AG04450 (cell line): ENCODE results near the gene STX2. TPM values are rescaled to one million over a fixed set of nuclear protein-coding genes. Genes with fewer than 3 reads are reported as not detected.
"Not testable (repeated sequence)": the region's sequence is repeated elsewhere in the genome, so short reads cannot be mapped to it uniquely, and the experiment has no call there.

Source experiments
- CTCF ChIA-PET: fragments of 300-600, 350-600 bp; formaldehyde crosslinking; extraction: SDS; loops from one replicate; lab custom pipeline; 2022; ENCODE audit warnings: antibody characterized with exemption, inconsistent platforms; lab: Charles Lee
- POLR2A ChIA-PET: fragments of 350-600 bp; formaldehyde crosslinking; extraction: SDS; loops from one replicate; lab custom pipeline; 2021; ENCODE audit warnings: antibody characterized with exemption, inconsistent platforms; lab: Yijun Ruan, JAX
- DNase-seq: peaks from one replicate; pipeline ENCODE4 v3.0.0-alpha.2; 2011; ENCODE audit warnings: low read depth, low spot score
- H3K27ac ChIP-seq: one replicate; pipeline ENCODE4 v1.5.1; 2012; ENCODE audit warnings: low read depth, low read length, control low read depth
- H3K27me3 ChIP-seq: one replicate; pipeline ENCODE4 v1.6.0; 2012; ENCODE audit warnings: low read length; ENCODE audit not compliant: control insufficient read depth, insufficient read depth
- H3K4me3 ChIP-seq: 2 replicates; pipeline ENCODE4 v1.5.1; 2011; ENCODE audit warnings: mild to moderate bottlenecking, low read depth, low read length, control low read depth
- H3K9me3 ChIP-seq: 2 replicates; pipeline ENCODE4 v1.5.1; 2012; ENCODE audit warnings: low read length; ENCODE audit not compliant: control insufficient read depth, insufficient read depth
- CTCF ChIP-seq: IDR thresholded peaks from 2 replicates; pipeline ENCODE4 v1.5.1; 2011; ENCODE audit warnings: low read depth, low read length, control low read depth, inconsistent platforms
- polyA plus RNA-seq: library from polyadenylated mRNA; depleted of rRNA; stranded (reverse); fragments of >200 nt; gene quantifications from 2 replicates; pipeline ENCODE4 v1.2.3, GENCODE V29; 2011

STX2 gene
- polyA plus RNA-seq, 1 experiment, result 42.8 TPM

GRCh38 chr12:130858084-130858483 lies 19.0 kb upstream of the STX2 start:
- Histone ChIP-seq H3K27ac (no peak overlapping the region), H3K4me3 (no peak overlapping the region), H3K9me3 (no peaks in the 10 kb centered on the region; the same call in 1 of the 2 replicates), H3K27me3 (peaks cover 4% of the 10 kb centered on the region)
- POLR2A ChIA-PET, result no interaction called here
- no peak for TF ChIP-seq CTCF
- no peak for DNase-seq
- CTCF ChIA-PET, result no interaction called here

GRCh38 chr12:130856088-130856487 lies 17.0 kb upstream of the STX2 start:
- no peak for DNase-seq
- peaks cover 2% of the 10 kb centered on the region; the same call in 1 of the 2 replicates for H3K9me3 ChIP-seq
- peaks cover 7% of the 10 kb centered on the region for H3K27me3 ChIP-seq
- no peak overlapping the region for H3K4me3 ChIP-seq
- TF ChIP-seq CTCF, result no peak
- POLR2A ChIA-PET, result no interaction called here
- CTCF ChIA-PET, result no interaction called here
- H3K27ac ChIP-seq, result no peak overlapping the region

- CTCF ChIA-PET, result no interaction called here
- H3K27me3 ChIP-seq, result peaks cover 7% of the 10 kb centered on the region
- H3K4me3 ChIP-seq, result no peak overlapping the region
- H3K9me3 ChIP-seq, result peaks cover 2% of the 10 kb centered on the region; the same call in 1 of the 2 replicates
- TF ChIP-seq CTCF, result no peak
- no peak for DNase-seq
- H3K27ac ChIP-seq, result no peak overlapping the region
- POLR2A ChIA-PET, result no interaction called here
Measured at GRCh38 chr12:130850418-130851021, 11.5 kb upstream of the STX2 start.

- CTCF ChIA-PET, result interaction anchor here (1.7 kb wide), 1 partner anchor 11 kb away, joined by 7 read pairs; the partner anchor contains the start of gene STX2
- POLR2A ChIA-PET, result no interaction called here
- H3K9me3 ChIP-seq, result peaks cover 2% of the 10 kb centered on the region; the same call in 1 of the 2 replicates
- DNase-seq, result no peak
- no peak overlapping the region for H3K27ac ChIP-seq
- no peak for TF ChIP-seq CTCF
- H3K4me3 ChIP-seq, result no peak overlapping the region
- peaks cover 7% of the 10 kb centered on the region for H3K27me3 ChIP-seq
Measured at GRCh38 chr12:130849561-130850417, 10.7 kb upstream of the STX2 start.

GRCh38 chr12:130848785-130849305 lies 9.8 kb upstream of the STX2 start:
- H3K27ac ChIP-seq, H3K9me3 ChIP-seq, H3K27me3 ChIP-seq, H3K4me3 ChIP-seq, POLR2A ChIA-PET, DNase-seq: not testable (repeated sequence)
- CTCF ChIA-PET, result interaction anchor here (1.7 kb wide), 1 partner anchor 10 kb away, joined by 7 read pairs; the partner anchor contains the start of gene STX2

- H3K27me3 ChIP-seq, POLR2A ChIA-PET, H3K27ac ChIP-seq, H3K9me3 ChIP-seq, H3K4me3 ChIP-seq, DNase-seq: not testable (repeated sequence)
- CTCF ChIA-PET, result interaction anchor here (1.7 kb wide), 1 partner anchor 9 kb away, joined by 7 read pairs; the partner anchor contains the start of gene STX2
Measured at GRCh38 chr12:130848105-130848504, 9.1 kb upstream of the STX2 start.
